Upper lobe of left lung (tissue), 6 donors: ENCODE measurements around the gene PRICKLE4. TPM values are rescaled to one million over a fixed set of nuclear protein-coding genes. Genes with fewer than 3 reads are reported as not detected.

ENCODE experiments used
- ATAC-seq, 2 donors: fragments of 200-7000 bp; cut with Tn5 transposase; one replicate each; pipeline ENCODE4 v1.9.1; 2022; ENCODE audit warnings: mild to moderate bottlenecking in 2 of 2, moderate library complexity in 2 of 2; ENCODE audit not compliant: low FRiP score in 2 of 2
- DNase-seq, 2 donors: peaks; one replicate each; pipeline ENCODE4 v3.0.0-alpha.2; 2019 to 2020
- H3K27ac ChIP-seq, 4 donors: fragments of 200-600 bp; sonication (generic); one replicate each; pipeline ENCODE4 v1.5.1; 2016 to 2019
- H3K27me3 ChIP-seq, 4 donors: fragments of 200-600 bp; sonication (generic); one replicate each; pipeline ENCODE4 v1.5.1; 2017 to 2019
- H3K36me3 ChIP-seq, 4 donors: fragments of 200-600 bp; sonication (generic); one replicate each; pipeline ENCODE4 v1.5.1; 2016 to 2019
- H3K4me1 ChIP-seq, 4 donors: fragments of 200-600 bp; sonication (generic); one replicate each; pipeline ENCODE4 v1.5.1; 2018 to 2019
- H3K4me3 ChIP-seq, 4 donors: fragments of 200-600 bp; sonication (generic); one replicate each; pipeline ENCODE4 v1.5.1; 2017 to 2019; ENCODE audit warnings: mild to moderate bottlenecking in 2 of 4, moderate library complexity in 1 of 4
- H3K9me3 ChIP-seq, 4 donors: fragments of 200-600 bp; sonication (generic); one replicate each; pipeline ENCODE4 v1.5.1; 2018 to 2019
- CTCF ChIP-seq, 6 experiments: fragments of 450-650 bp in 4 of 6; fragments of 200-600 bp in 2 of 6; sonication (generic) in 2 of 6; IDR thresholded peaks; one replicate each; pipeline ENCODE4 v1.5.1; 2016 to 2019; ENCODE audit warnings: antibody characterized with exemption in 6 of 6
- EP300 ChIP-seq, 4 donors: sonication (generic); formaldehyde crosslinking; IDR thresholded peaks; one replicate each; pipeline ENCODE4 v1.5.1; 2017; ENCODE audit warnings: antibody characterized with exemption in 4 of 4, control low read depth in 2 of 4
- POLR2A ChIP-seq, 4 donors: fragments of 450-650 bp; IDR thresholded peaks; one replicate each; pipeline ENCODE4 v1.5.1; 2016 to 2017; ENCODE audit warnings: antibody characterized with exemption in 4 of 4, mild to moderate bottlenecking in 2 of 4
- POLR2AphosphoS5 ChIP-seq, 2 donors: sonication (generic); formaldehyde crosslinking; IDR thresholded peaks; one replicate each; pipeline ENCODE4 v1.5.1; 2017; ENCODE audit warnings: antibody characterized with exemption in 2 of 2
- WGBS, 2 donors: methylation state at CpG; one replicate each; pipeline ENCODE4 v1.1.5; 2017 to 2018; 5-methylcytosine and 5-hydroxymethylcytosine counted together
- total RNA-seq, 6 donors: library from RNA; depleted of rRNA in 4 of 6; stranded (reverse); fragments of >200 nt in 4 of 6; gene quantifications; one replicate each; pipeline versions ENCODE4 v1.1.0 to v1.2.1, GENCODE V29; 2016 to 2021
- donor health status: DM: no; HTN: no; CAD: no; lungs with moderate emphysema.
- donor health status: DM: no; HTN: yes; CAD: no; lungs with severe emphysema.

The PRICKLE4 gene
- total RNA-seq, 6 donors from 2014 or later = 9.3 to 133 (median 14.6) TPM

DNA sequence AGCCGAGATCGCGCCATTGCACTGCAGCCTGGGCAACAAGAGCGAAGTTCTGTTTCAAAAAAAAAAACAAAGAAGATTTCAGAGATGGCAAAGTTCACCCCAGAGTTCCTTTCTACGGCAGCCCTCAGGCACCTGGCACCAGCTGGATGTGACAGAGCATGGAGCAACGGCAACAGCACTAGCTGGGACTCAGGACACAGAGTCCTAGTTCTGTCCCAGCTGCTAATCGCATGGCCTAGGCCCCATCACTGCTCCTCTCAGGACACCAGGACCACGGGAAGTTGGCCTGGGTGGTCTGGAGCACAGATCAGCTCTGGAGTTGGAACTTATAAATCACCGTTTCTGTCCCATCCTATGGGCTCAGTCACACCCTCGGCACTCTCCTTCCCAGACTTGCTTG is 34.5 kb upstream of the PRICKLE4 start:
- Histone ChIP-seq H3K36me3 (no peaks in the 10 kb centered on the region), H3K4me3 (peak overlapping the region in 2 of 4 donors; percentile 30 to 41), H3K27me3 (no peaks in the 10 kb centered on the region), H3K4me1 (peaks cover 0 to 41% (median 6%) of the 10 kb centered on the region in 4 donors), H3K9me3 (no peaks in the 10 kb centered on the region), H3K27ac (peak overlapping the region in 2 of 4 donors; percentile 73 to 74)
- DNase-seq (no peak), ATAC-seq (no peak)
- 90 to 95% methylated on average over 9 to 10 of the region's 10 CpGs for WGBS, 2 donors
- no peak for TF ChIP-seq EP300 (IDR thresholded peaks at IDR 0.05)
- no peak for TF ChIP-seq POLR2A (IDR thresholded peaks at IDR 0.05)
- TF ChIP-seq POLR2AphosphoS5 (IDR thresholded peaks at IDR 0.05) = no peak
- no peak for TF ChIP-seq CTCF (IDR thresholded peaks at IDR 0.05)

- WGBS, 2 donors = 62% methylated on average over 15 of the region's 15 CpGs
- no peaks in the 10 kb centered on the region for H3K36me3 ChIP-seq
- no peaks in the 10 kb centered on the region for H3K27me3 ChIP-seq
- no peaks in the 10 kb centered on the region for H3K9me3 ChIP-seq
- TF ChIP-seq CTCF (IDR thresholded peaks at IDR 0.05) = no peak
- peak in 1 of 2 donors; percentile 26 for TF ChIP-seq POLR2AphosphoS5 (IDR thresholded peaks at IDR 0.05)
- peak in 1 of 4 donors; percentile 64 for TF ChIP-seq POLR2A (IDR thresholded peaks at IDR 0.05)
- TF ChIP-seq EP300 (IDR thresholded peaks at IDR 0.05) = peak in 1 of 4 donors; percentile 64
- ATAC-seq (peak; percentile 28 to 64), DNase-seq (peak in 1 of 2 donors; percentile 79)
- H3K4me1 ChIP-seq = peaks cover 0 to 34% (median 2%) of the 10 kb centered on the region in 4 donors
- H3K27ac ChIP-seq = peak within 1 kb of the TSS; percentile 30 to 74 (median 56)
- peak within 1 kb of the TSS in 2 of 4 donors; percentile 30 to 41 for H3K4me3 ChIP-seq
Measured at GRCh38 chr6:41747256-41748101, 33.1 kb upstream of the PRICKLE4 start, which contains the start of gene PGC. PGC (minus strand) TSS chr6:41747397; CDS start chr6:41747334, 63 bp downstream.

DNA sequence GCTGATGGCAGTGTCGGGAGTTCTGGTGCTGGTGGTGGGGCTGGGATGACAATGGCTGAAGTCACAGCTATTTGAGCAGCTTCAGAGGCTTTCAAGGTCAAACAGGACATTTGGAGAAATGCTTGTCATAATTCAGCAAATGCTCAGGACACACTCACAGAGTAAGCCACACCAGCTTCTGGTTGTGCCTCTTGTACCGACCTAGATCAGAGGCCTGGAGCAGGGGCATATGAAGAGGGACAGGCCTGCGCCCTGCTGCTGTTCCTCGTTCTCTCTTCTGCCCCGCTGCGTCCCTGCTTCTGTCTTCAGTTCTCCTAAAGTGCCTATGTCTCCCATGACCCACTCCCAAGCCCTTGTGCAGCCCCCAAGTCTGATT is 32.5 kb upstream of the PRICKLE4 start:
- TF ChIP-seq EP300 (IDR thresholded peaks at IDR 0.05) (no peak), CTCF (IDR thresholded peaks at IDR 0.05) (no peak), POLR2AphosphoS5 (IDR thresholded peaks at IDR 0.05) (no peak), POLR2A (IDR thresholded peaks at IDR 0.05) (no peak)
- peak in 1 of 2 donors; percentile 12 for ATAC-seq

GRCh38 chr6:41748542-41748941 is 32.0 kb upstream of the PRICKLE4 start:
- peak overlapping the region in 3 of 4 donors; percentile 30 to 74 (median 65) for H3K27ac ChIP-seq
- peaks cover 0 to 34% (median 2%) of the 10 kb centered on the region in 4 donors for H3K4me1 ChIP-seq
- H3K4me3 ChIP-seq = no peak overlapping the region
- DNase-seq (peak in 1 of 2 donors; percentile 86), ATAC-seq (peak in 1 of 2 donors; percentile 5)
- H3K9me3 ChIP-seq = no peaks in the 10 kb centered on the region
- peak in 1 of 4 donors; percentile 58 for TF ChIP-seq EP300 (IDR thresholded peaks at IDR 0.05)
- no peak for TF ChIP-seq POLR2AphosphoS5 (IDR thresholded peaks at IDR 0.05)
- H3K36me3 ChIP-seq = no peaks in the 10 kb centered on the region
- 60 to 69% methylated on average over 1 to 3 of the region's 3 CpGs for WGBS, 2 donors
- H3K27me3 ChIP-seq = no peaks in the 10 kb centered on the region

More for the DNA sequence above, 32.5 kb upstream of the PRICKLE4 start:
- Histone ChIP-seq H3K4me1 (peaks cover 0 to 34% (median 2%) of the 10 kb centered on the region in 4 donors), H3K9me3 (no peaks in the 10 kb centered on the region), H3K36me3 (no peaks in the 10 kb centered on the region), H3K27ac (peak overlapping the region; percentile 30 to 74 (median 52)), H3K4me3 (no peak overlapping the region), H3K27me3 (no peaks in the 10 kb centered on the region)
- WGBS, 2 donors = 71 to 83% methylated on average over 6 of the region's 6 CpGs
- DNase-seq = peak in 1 of 2 donors; percentile 47

- WGBS, 2 donors = 88 to 97% methylated on average over 3 of the region's 3 CpGs
- no peak overlapping the region for H3K4me3 ChIP-seq
- DNase-seq = no peak
- no peak overlapping the region for H3K27ac ChIP-seq
- ATAC-seq = no peak
- H3K27me3 ChIP-seq = no peaks in the 10 kb centered on the region
- peaks cover 0 to 27% (median 2%) of the 10 kb centered on the region in 4 donors for H3K4me1 ChIP-seq
- TF ChIP-seq POLR2AphosphoS5 (IDR thresholded peaks at IDR 0.05) (no peak), EP300 (IDR thresholded peaks at IDR 0.05) (no peak), POLR2A (IDR thresholded peaks at IDR 0.05) (no peak), CTCF (IDR thresholded peaks at IDR 0.05) (no peak)
- H3K9me3 ChIP-seq = no peaks in the 10 kb centered on the region
- H3K36me3 ChIP-seq = no peaks in the 10 kb centered on the region
Measured at GRCh38 chr6:41750374-41750773, 30.2 kb upstream of the PRICKLE4 start.
